Upper lobe of left lung (tissue), 4 donors: ENCODE results near the gene SPRED2.

Source experiments
- EP300 ChIP-seq, 4 donors: sonication (generic); formaldehyde crosslinking; IDR thresholded peaks; one replicate each; pipeline ENCODE4 v1.5.1; 2017; ENCODE audit warnings: antibody characterized with exemption in 4 of 4, control low read depth in 2 of 4
- POLR2A ChIP-seq, 4 donors: fragments of 450-650 bp; IDR thresholded peaks; one replicate each; pipeline ENCODE4 v1.5.1; 2016 to 2017; ENCODE audit warnings: antibody characterized with exemption in 4 of 4, mild to moderate bottlenecking in 2 of 4
- POLR2AphosphoS5 ChIP-seq, 2 donors: sonication (generic); formaldehyde crosslinking; IDR thresholded peaks; one replicate each; pipeline ENCODE4 v1.5.1; 2017; ENCODE audit warnings: antibody characterized with exemption in 2 of 2

GRCh38 chr2:65371074-65371434, 61.3 kb downstream of the SPRED2 start:
- TF ChIP-seq POLR2A (IDR thresholded peaks at IDR 0.05) = no peak
- TF ChIP-seq POLR2AphosphoS5 (IDR thresholded peaks at IDR 0.05) = no peak
- no peak for TF ChIP-seq EP300 (IDR thresholded peaks at IDR 0.05)
